T-helper 17 cell (primary cell): ENCODE data around the gene SLC28A2. TPM values are rescaled to one million over a fixed set of nuclear protein-coding genes. Genes with fewer than 3 reads are reported as not detected.
"Not testable (repeated sequence)": the region's sequence is repeated elsewhere in the genome, so short reads cannot be mapped to it uniquely, and the experiment has no call there.

Source experiments
- ATAC-seq: fragments of 150-1000 bp; cut with Tn5 transposase; 2 replicates; pipeline ENCODE4 v1.10.0; 2021; ENCODE audit warnings: mild to moderate bottlenecking, moderate library complexity
- DNase-seq, 3 donors: peaks; one replicate each; pipeline versions ENCODE4 v3.0.0 to v3.0.0-alpha.2; 2020 to 2021
- H3K9me3 ChIP-seq: one replicate; pipeline ENCODE4 v1.7.0; 2013; ENCODE audit warnings: low read length, mild to moderate bottlenecking; ENCODE audit not compliant: control insufficient read depth, poor library complexity, severe bottlenecking
- H3K27ac Mint-ChIP-seq: one replicate; pipeline ENCODE4 v1.8.0; 2022; ENCODE audit warnings: mild to moderate bottlenecking, moderate library complexity, mixed read lengths
- H3K27me3 Mint-ChIP-seq: one replicate; pipeline ENCODE4 v1.8.0; 2022; ENCODE audit warnings: mixed read lengths
- H3K36me3 Mint-ChIP-seq: one replicate; pipeline ENCODE4 v1.8.0; 2022; ENCODE audit warnings: low read depth, mixed read lengths
- H3K4me1 Mint-ChIP-seq: one replicate; pipeline ENCODE4 v1.8.0; 2022; ENCODE audit warnings: mild to moderate bottlenecking, mixed read lengths
- H3K4me3 Mint-ChIP-seq: one replicate; pipeline ENCODE4 v1.8.0; 2022; ENCODE audit warnings: mild to moderate bottlenecking, moderate library complexity, mixed read lengths
- total RNA-seq, 4 donors: library from RNA in 2 of 4; stranded (reverse) in 2 of 4; gene quantifications; one replicate each; pipeline ENCODE4 v1.2.3 and lab custom pipeline; 2022 to 2026

SLC28A2 gene
- total RNA-seq, 2 donors from 2014 or later, result not detected

DNA sequence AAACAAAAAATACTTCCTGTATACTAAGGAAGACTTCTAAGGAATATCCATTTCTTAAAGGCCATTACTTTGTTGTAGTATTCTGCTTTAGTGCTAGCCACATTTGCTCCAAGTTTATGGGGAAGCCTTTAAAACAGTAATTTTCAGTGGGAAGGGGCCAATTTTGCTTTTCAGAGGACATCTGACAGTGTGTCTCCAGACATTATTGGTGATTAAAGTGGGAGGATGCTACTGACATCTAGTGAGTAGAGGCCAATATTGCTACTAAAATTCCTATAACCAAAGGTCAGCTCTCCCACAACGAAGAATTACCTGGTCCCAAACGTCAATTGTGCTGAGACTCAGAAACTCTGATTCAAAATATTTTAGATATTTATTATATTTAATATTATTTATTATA, 24.8 kb downstream of the SLC28A2 start:
- Mint-ChIP-seq H3K27me3 (peaks cover 15% of the 10 kb centered on the region), H3K4me3 (no peak overlapping the region), H3K27ac (no peak overlapping the region), H3K36me3 (peaks cover 2% of the 10 kb centered on the region), H3K4me1 (peaks cover 5% of the 10 kb centered on the region)
- DNase-seq (no peak), ATAC-seq (no peak)
- no peaks in the 10 kb centered on the region for H3K9me3 ChIP-seq

DNA sequence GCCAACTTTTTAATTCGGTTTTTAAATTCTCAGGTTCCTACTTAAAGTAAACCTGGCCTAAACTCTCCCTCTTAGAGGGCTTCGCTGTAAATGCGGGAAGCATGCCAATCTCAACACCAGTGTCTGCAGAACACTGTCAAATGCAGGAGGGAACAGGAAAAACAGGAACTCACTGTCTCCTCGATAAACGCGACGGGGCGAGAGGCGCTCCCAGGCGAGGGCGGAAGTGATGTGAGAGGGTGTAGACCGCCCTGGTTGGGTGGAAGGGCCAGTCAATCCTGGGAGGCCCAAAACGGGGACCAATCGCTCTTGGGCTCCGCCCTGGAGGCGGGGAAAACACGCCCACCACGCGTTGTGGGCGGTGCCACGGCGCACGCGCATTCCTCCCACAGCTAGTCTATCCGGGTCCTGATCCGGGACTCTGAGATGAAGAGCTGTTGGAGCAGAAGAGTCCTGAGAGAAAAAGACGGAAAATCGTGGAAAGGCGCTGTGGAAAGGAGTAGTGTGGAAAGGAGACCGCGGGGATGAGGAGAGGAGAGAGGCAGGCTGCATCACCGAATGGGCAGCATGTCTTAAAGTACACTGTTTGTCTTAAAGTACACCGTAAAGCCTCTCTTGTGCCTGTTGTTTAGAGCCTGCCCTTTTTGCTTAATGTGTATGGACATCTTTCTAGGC, 27.1 kb downstream of the SLC28A2 start:
- Mint-ChIP-seq H3K4me3 (peak overlapping the region; percentile 89), H3K4me1 (peaks cover 5% of the 10 kb centered on the region), H3K27ac (peak overlapping the region; percentile 90), H3K36me3 (no peaks in the 10 kb centered on the region), H3K27me3 (peaks cover 2% of the 10 kb centered on the region)
- peak; percentile 89 to 98 (median 97) for DNase-seq
- H3K9me3 ChIP-seq, result no peaks in the 10 kb centered on the region
- ATAC-seq, result peak; percentile 100

DNA sequence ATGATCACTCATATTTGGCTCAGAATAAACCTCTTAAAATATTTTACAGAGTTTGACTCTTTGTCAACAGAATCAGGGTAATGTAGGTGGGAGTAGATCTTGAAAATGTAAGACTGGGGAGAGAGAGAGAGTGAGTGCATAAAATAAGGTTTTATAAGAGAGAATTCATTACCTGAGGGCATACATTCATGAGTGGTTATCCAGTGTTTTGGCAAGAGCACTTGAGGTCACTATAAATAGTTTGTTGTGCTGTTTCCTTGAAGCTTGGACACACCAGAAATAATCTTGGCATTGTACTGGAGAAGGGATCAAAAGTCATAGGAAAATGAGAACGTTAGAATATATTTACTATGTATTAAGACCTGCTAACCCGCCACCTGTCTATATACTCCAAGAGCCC, 33.4 kb downstream of the SLC28A2 start:
- H3K27ac Mint-ChIP-seq, result no peak overlapping the region
- H3K4me1 Mint-ChIP-seq, result no peaks in the 10 kb centered on the region
- DNase-seq (no peak), ATAC-seq (no peak)
- H3K27me3 Mint-ChIP-seq, result peaks cover 32% of the 10 kb centered on the region
- H3K36me3 Mint-ChIP-seq, result peaks cover 3% of the 10 kb centered on the region
- no peak overlapping the region for H3K4me3 Mint-ChIP-seq
- H3K9me3 ChIP-seq, result no peaks in the 10 kb centered on the region

DNA sequence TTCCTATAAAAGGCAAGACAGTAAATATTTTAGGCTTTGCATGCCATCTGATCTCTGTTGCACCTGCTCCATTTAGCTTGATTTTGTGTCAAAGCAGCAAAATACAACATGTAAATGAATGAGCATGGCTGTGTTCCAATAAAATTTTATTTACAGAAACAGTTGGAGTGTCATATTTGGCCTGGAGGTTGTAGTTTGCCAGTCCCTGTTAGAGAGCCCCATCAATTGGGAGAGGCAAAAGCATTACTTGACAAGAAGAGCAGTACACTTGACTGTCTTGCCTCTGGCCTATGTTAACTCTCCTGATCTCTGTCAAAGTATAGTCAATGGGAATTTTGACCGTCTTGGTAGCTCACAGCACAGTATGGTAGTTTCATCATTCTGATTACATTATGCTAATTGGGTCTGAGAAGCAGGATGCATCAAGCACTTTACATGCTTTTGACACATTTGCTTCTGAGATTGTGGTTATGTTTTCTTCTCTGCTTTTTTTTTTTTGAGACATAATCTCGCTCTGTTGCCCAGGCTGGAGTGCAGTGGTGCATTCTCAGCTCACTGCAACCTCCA, 35.4 kb downstream of the SLC28A2 start:
- ATAC-seq, result no peak
- no peak overlapping the region for H3K4me3 Mint-ChIP-seq

DNA sequence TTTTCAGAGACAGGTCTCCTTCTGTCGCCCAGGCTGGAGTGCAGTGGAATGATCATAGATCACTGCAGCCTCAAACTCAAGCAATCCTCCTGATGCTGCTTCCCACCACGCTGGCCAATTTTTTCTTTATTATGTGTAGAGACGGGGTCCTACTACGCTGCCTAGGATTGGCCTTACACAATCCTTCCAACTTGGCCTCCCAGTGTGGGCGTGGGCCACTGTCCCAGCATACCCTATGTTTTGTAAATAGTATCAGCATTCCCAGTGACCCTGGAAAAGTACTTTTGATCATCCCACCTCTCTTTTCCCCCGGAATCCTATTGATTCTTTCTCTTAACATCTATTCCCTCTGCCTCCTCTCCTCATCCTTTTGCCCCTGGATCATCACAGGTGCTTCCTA, 36.9 kb downstream of the SLC28A2 start:
- no peaks in the 10 kb centered on the region for H3K4me1 Mint-ChIP-seq
- DNase-seq, result no peak
- no peaks in the 10 kb centered on the region for H3K9me3 ChIP-seq
- H3K4me3 Mint-ChIP-seq, result no peak overlapping the region
- peaks cover 39% of the 10 kb centered on the region for H3K27me3 Mint-ChIP-seq
- ATAC-seq, result no peak
- no peak overlapping the region for H3K27ac Mint-ChIP-seq
- H3K36me3 Mint-ChIP-seq, result peaks cover 5% of the 10 kb centered on the region

More for the DNA sequence above, 35.4 kb downstream of the SLC28A2 start:
- no peaks in the 10 kb centered on the region for H3K9me3 ChIP-seq
- Mint-ChIP-seq H3K27ac (no peak overlapping the region), H3K36me3 (peaks cover 5% of the 10 kb centered on the region), H3K4me1 (no peaks in the 10 kb centered on the region), H3K27me3 (peaks cover 39% of the 10 kb centered on the region)
- DNase-seq, result no peak

DNA sequence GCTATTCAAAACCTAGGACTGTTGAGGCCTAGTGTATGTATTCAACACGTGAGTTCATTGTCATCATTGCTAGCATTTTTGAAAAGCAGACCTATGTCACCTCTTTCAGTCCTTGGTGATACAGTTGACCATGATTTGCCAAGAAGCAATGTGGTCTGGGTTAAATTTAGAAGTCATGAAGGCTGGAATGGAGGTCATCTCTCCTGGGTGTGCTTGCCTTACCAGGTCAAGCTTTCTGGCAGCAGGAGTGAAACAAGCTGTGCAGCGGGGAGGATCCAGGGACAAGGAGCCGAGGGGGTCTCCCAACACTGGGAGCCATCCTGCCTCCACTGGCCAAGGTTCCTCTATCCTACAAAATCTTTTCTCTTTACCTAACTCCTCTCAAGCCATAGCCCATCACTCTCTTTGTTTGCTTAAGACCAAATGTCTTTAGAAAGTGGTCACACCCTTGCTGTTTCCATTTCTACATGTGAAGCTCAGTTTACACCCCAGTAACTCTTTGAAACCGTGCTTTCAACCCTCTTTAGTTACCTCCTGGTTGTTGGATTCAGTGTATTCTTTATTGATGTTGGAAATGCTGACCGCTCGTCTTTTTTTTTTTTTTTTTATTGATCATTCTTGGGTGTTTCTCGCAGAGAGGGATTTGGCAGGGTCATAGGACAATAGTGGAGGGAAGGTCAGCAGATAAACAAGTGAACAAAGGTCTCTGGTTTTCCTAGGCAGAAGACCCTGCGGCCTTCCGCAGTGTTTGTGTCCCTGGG, 40.0 kb downstream of the SLC28A2 start:
- H3K9me3 ChIP-seq, result no peaks in the 10 kb centered on the region
- H3K36me3 Mint-ChIP-seq, result peaks cover 5% of the 10 kb centered on the region
- no peak overlapping the region for H3K27ac Mint-ChIP-seq
- H3K4me1 Mint-ChIP-seq, result no peaks in the 10 kb centered on the region
- H3K27me3 Mint-ChIP-seq, result peaks cover 29% of the 10 kb centered on the region
- ATAC-seq (no peak), DNase-seq (no peak)
- no peak overlapping the region for H3K4me3 Mint-ChIP-seq

DNA sequence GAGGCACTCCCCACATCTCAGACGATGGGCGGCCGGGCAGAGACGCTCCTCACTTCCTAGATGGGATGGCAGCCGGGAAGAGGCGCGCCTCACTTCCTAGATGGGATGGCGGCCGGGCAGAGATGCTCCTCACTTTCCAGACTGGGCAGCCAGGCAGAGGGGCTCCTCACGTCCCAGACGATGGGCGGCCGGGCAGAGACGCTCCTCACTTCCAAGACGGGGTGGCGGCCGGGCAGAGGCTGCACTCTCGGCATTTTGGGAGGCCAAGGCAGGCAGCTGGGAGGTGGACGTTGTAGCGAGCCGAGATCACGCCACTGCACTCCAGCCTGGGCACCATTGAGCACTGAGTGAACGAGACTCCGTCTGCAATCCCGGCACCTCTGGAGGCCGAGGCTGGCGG, 41.3 kb downstream of the SLC28A2 start:
- H3K4me1 Mint-ChIP-seq, H3K36me3 Mint-ChIP-seq, H3K27ac Mint-ChIP-seq: not testable (repeated sequence)

DNA sequence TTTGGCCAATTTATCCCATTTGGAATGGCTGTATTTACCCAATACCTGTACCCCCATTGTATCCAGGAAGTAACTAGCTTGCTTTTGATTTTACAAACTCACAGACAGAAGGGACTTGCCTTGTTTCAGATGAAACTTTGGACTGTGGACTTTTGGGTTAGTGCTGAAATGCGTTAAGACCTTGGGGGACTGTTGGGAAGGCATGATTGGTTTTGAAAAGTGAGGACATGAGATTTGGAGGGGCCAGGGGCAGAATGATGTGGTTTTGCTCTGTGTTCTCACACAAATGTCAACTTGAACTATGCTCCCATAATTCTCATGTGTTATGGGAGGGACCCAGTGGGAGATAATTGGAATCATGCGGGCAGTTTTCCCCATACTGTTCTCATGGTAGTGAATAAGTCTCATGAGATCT, 46.9 kb downstream of the SLC28A2 start:
- not testable (repeated sequence) for H3K27ac Mint-ChIP-seq, H3K9me3 ChIP-seq, H3K27me3 Mint-ChIP-seq, ATAC-seq, H3K36me3 Mint-ChIP-seq, H3K4me3 Mint-ChIP-seq, H3K4me1 Mint-ChIP-seq, DNase-seq

More for the DNA sequence above, 41.3 kb downstream of the SLC28A2 start:
- H3K27me3 Mint-ChIP-seq, result peaks cover 29% of the 10 kb centered on the region
- DNase-seq, H3K9me3 ChIP-seq, ATAC-seq, H3K4me3 Mint-ChIP-seq: not testable (repeated sequence)

DNA sequence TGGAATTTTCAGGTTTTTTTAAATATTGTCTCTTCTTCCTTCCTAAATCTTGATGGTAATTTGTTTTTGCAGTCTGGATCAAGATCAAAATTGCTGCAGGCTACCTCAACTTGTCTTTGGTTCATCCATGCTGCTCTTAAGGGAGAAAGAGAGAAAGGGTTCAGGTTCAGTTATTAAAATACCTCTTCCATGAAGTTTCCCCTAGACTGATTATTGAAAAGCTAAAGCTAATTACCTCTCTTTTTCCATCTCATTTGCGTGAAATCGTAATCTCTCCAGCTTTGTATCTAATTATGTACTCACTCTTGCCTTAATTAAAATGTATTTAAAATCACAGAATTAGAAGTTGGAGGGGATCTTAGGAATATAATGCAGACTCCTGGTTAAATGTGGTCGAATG, 52.7 kb downstream of the SLC28A2 start:
- Mint-ChIP-seq H3K36me3 (peaks cover 2% of the 10 kb centered on the region), H3K27ac (no peak overlapping the region), H3K4me1 (peaks cover 8% of the 10 kb centered on the region), H3K27me3 (peaks cover 26% of the 10 kb centered on the region), H3K4me3 (no peak overlapping the region)
- no peaks in the 10 kb centered on the region for H3K9me3 ChIP-seq
- no peak for DNase-seq
- ATAC-seq, result no peak

DNA sequence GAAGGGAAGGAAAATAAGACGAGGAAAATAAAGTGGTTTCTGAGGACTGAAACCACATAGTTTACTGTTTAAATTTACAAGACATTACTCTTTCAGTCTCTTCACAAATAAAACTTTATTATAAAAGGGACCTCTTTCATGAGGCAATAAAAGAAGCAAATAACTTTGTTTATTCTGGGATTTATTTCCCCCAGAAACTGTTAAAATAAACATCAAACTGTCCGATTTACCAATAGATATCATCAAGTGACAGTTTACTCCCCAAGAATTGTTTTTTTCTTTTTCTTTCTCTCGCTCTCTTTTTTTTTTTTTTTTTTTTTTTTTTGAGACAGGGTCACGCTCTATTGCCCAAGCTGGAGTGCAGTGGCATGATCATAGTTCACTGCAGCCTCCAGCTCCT, 54.1 kb downstream of the SLC28A2 start:
- DNase-seq (no peak), ATAC-seq (no peak)
- H3K9me3 ChIP-seq, result no peaks in the 10 kb centered on the region
- H3K27ac Mint-ChIP-seq, result no peak overlapping the region
- peaks cover 32% of the 10 kb centered on the region for H3K27me3 Mint-ChIP-seq
- no peaks in the 10 kb centered on the region for H3K36me3 Mint-ChIP-seq
- no peak overlapping the region for H3K4me3 Mint-ChIP-seq
- H3K4me1 Mint-ChIP-seq, result peaks cover 8% of the 10 kb centered on the region

DNA sequence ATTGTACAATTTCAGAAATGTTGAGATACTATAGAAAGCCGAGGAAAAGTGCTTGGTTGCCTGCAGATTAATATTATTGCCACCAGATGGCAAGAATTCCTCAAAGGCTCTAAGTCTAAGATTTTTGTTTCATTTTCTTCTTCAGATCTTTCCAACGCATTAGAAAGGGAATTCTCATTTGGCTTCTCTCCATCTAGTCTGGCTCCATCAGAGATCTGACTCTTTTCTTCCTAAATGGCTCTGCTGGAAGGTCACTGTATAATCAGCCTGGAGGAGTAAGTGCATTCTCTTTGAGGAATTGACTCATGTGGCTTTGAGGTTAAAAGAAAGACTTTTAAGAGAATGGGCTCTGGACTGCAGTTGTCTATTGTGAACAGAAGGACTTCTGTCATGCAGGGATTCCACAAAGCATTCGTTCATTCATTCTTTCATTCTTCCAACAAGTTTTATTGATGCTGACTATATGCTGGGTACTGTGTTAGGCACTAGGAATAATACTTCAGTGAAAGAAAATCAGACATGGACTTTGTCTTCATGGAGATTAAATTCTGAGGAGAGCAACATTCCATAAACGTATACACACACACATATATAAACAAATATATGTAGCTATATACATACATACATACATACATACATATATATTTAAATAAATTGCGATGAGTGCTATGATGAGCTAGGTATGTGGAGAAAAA, 55.3 kb downstream of the SLC28A2 start:
- peaks cover 8% of the 10 kb centered on the region for H3K4me1 Mint-ChIP-seq
- H3K27ac Mint-ChIP-seq, result peak overlapping the region; percentile 8

DNA sequence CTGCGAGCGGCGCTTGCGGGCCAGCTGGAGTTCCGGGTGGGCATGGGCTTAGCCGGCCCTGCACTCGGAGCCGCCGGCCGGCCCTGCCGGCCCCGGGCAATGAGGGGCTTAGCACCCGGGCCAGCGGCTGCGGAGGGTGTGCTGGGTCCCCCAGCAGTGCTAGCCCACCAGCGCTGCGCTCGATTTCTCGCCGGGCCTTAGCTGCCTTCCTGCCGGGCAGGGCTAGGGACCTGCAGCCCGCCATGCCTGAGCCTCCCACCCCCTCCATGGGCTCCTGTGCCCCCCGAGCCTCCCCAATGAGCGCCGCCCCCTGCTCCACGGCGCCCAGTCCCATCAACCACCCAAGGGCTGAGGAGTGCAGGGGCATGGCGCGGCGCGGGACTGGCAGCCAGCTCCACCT, 62.1 kb downstream of the SLC28A2 start:
- H3K4me3 Mint-ChIP-seq, H3K9me3 ChIP-seq, H3K4me1 Mint-ChIP-seq, DNase-seq, ATAC-seq, H3K36me3 Mint-ChIP-seq, H3K27ac Mint-ChIP-seq: not testable (repeated sequence)
- H3K27me3 Mint-ChIP-seq, result peaks cover 31% of the 10 kb centered on the region

More for the DNA sequence above, 55.3 kb downstream of the SLC28A2 start:
- H3K4me3 Mint-ChIP-seq, result peak overlapping the region; percentile 70
- DNase-seq (no peak), ATAC-seq (no peak)
- H3K27me3 Mint-ChIP-seq, result peaks cover 32% of the 10 kb centered on the region
- no peaks in the 10 kb centered on the region for H3K36me3 Mint-ChIP-seq
- no peaks in the 10 kb centered on the region for H3K9me3 ChIP-seq

DNA sequence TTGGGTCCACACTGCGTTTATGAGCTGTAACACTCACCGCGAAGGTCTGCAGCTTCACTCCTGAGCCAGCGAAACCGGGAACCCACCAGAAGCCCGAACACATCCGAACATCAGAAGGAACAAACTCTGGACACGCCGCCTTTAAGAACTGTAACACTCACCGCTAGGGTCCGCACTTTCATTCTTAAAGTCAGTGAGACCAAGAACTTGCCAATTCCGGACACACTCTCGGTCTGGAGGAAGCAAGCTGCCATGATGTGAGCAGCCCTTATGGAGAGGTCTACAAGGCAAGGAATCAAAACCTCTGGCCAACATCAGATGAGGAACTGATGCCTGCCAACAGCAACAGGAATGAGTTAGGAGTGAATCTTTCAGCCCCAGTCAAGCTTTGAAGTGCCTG, 62.9 kb downstream of the SLC28A2 start:
- H3K9me3 ChIP-seq, result no peaks in the 10 kb centered on the region
- DNase-seq, result no peak
- Mint-ChIP-seq H3K4me1 (no peaks in the 10 kb centered on the region), H3K27me3 (peaks cover 27% of the 10 kb centered on the region), H3K4me3 (no peak overlapping the region), H3K27ac (no peak overlapping the region), H3K36me3 (peaks cover 2% of the 10 kb centered on the region)
- no peak for ATAC-seq
